ENCODE results near the gene FOXE3.

Gene FOXE3

GRCh38 chr1:47418122-47418521 lies 2.0 kb downstream of the FOXE3 start:
- Histone ChIP-seq H3K9me2 (replicated peaks; ENCODE audit: control insufficient read depth, low read length) (no peaks in the 10 kb centered on the region), H3F3A (ENCODE audit: control insufficient read depth, insufficient read depth) (no peaks in the 10 kb centered on the region), H3K4me3 (ENCODE audit: low read length) (no peak overlapping the region), H3K27me3 (ENCODE audit: control insufficient read depth, low read length) (no peaks in the 10 kb centered on the region), H3K9me3 (ENCODE audit: control insufficient read depth, insufficient read depth, low read length) (no peaks in the 10 kb centered on the region), H3K4me1 (ENCODE audit: control insufficient read depth, low read length) (no peaks in the 10 kb centered on the region), H3K27ac (ENCODE audit: low read depth, low read length) (no peak overlapping the region), H4K20me1 (ENCODE audit: control insufficient read depth, insufficient read depth, low read depth, low read length) (no peaks in the 10 kb centered on the region), H3K4me2 (ENCODE audit: low read length) (no peak overlapping the region), H3K79me2 (ENCODE audit: control insufficient read depth, low read length) (no peaks in the 10 kb centered on the region), H3K36me3 (ENCODE audit: control insufficient read depth, low read length) (no peaks in the 10 kb centered on the region)
- TF ChIP-seq EZH2phosphoT487 (IDR thresholded peaks at IDR 0.05; ENCODE audit: borderline replicate concordance, low read length), result no peak
- TF ChIP-seq CTCF (IDR thresholded peaks at IDR 0.05; ENCODE audit: low read depth, low read length, poor library complexity, severe bottlenecking), result no peak

GRCh38 chr1:47418681-47419325 lies 2.7 kb downstream of the FOXE3 start:
- Histone ChIP-seq H3K4me3 (ENCODE audit: low read length) (no peak overlapping the region), H3K4me1 (ENCODE audit: control insufficient read depth, low read length) (no peaks in the 10 kb centered on the region), H3K27me3 (ENCODE audit: control insufficient read depth, low read length) (no peaks in the 10 kb centered on the region)

GRCh38 chr1:47420547-47420946 lies 4.5 kb downstream of the FOXE3 start:
- TF ChIP-seq EZH2phosphoT487 (IDR thresholded peaks at IDR 0.05; ENCODE audit: borderline replicate concordance, low read length), result no peak
- no peak for TF ChIP-seq CTCF (IDR thresholded peaks at IDR 0.05; ENCODE audit: low read depth, low read length, poor library complexity, severe bottlenecking)
- H3K36me3 ChIP-seq (ENCODE audit: control insufficient read depth, low read length), result no peaks in the 10 kb centered on the region
- H3K9me3 ChIP-seq (ENCODE audit: control insufficient read depth, insufficient read depth, low read length), result no peaks in the 10 kb centered on the region
- peaks cover 7% of the 10 kb centered on the region for H4K20me1 ChIP-seq (ENCODE audit: control insufficient read depth, insufficient read depth, low read depth, low read length)
- H3K9me2 ChIP-seq (replicated peaks; ENCODE audit: control insufficient read depth, low read length), result no peaks in the 10 kb centered on the region
- no peaks in the 10 kb centered on the region for H3K27me3 ChIP-seq (ENCODE audit: control insufficient read depth, low read length)
- H3F3A ChIP-seq (ENCODE audit: control insufficient read depth, insufficient read depth), result no peaks in the 10 kb centered on the region
- no peak overlapping the region for H3K4me3 ChIP-seq (ENCODE audit: low read length)
- no peak overlapping the region for H3K27ac ChIP-seq (ENCODE audit: low read depth, low read length)
- no peaks in the 10 kb centered on the region for H3K79me2 ChIP-seq (ENCODE audit: control insufficient read depth, low read length)
- H3K4me1 ChIP-seq (ENCODE audit: control insufficient read depth, low read length), result no peaks in the 10 kb centered on the region
- H3K4me2 ChIP-seq (ENCODE audit: low read length), result no peak overlapping the region

More at GRCh38 chr1:47418681-47419325, 2.7 kb downstream of the FOXE3 start:
- H3K4me2 ChIP-seq (ENCODE audit: low read length), result no peak overlapping the region
- TF ChIP-seq CTCF (IDR thresholded peaks at IDR 0.05; ENCODE audit: low read depth, low read length, poor library complexity, severe bottlenecking) (no peak), EZH2phosphoT487 (IDR thresholded peaks at IDR 0.05; ENCODE audit: borderline replicate concordance, low read length) (no peak)
- H4K20me1 ChIP-seq (ENCODE audit: control insufficient read depth, insufficient read depth, low read depth, low read length), result no peaks in the 10 kb centered on the region
- H3F3A ChIP-seq (ENCODE audit: control insufficient read depth, insufficient read depth), result no peaks in the 10 kb centered on the region
- no peaks in the 10 kb centered on the region for H3K36me3 ChIP-seq (ENCODE audit: control insufficient read depth, low read length)
- H3K79me2 ChIP-seq (ENCODE audit: control insufficient read depth, low read length), result no peaks in the 10 kb centered on the region
- H3K27ac ChIP-seq (ENCODE audit: low read depth, low read length), result no peak overlapping the region
- H3K9me2 ChIP-seq (replicated peaks; ENCODE audit: control insufficient read depth, low read length), result no peaks in the 10 kb centered on the region
- no peaks in the 10 kb centered on the region for H3K9me3 ChIP-seq (ENCODE audit: control insufficient read depth, insufficient read depth, low read length)
